K562 (cell line): ENCODE measurements around the gene ST6GALNAC2. TPM values are rescaled to one million over a fixed set of nuclear protein-coding genes. Genes with fewer than 3 reads are reported as not detected.

Experiments
- ATAC-seq: fragments of 200-7000 bp; cut with Tn5 transposase; 3 replicates; pipeline ENCODE4 v1.9.1; 2020; ENCODE audit warnings: moderate library complexity
- BruUV-seq: library from RNA; stranded (reverse); fragments of 400-500 nt; replicated peaks from 2 replicates; lab custom pipeline; 2021; lab: Mats Ljungman, UMichigan
- CTCF ChIA-PET: fragments of 300-600 bp; formaldehyde crosslinking; extraction: SDS; loops from one replicate; lab custom pipeline; 2021; ENCODE audit warnings: low intra/inter-chr PET ratio; lab: Yijun Ruan, JAX
- POLR2A ChIA-PET: fragments of 300-600, 350-650 bp; sonication (Branson Sonifier 250); formaldehyde crosslinking; extraction: SDS; loops from one replicate; lab custom pipeline; 2021; ENCODE audit warnings: antibody characterized with exemption, inconsistent platforms; lab: Yijun Ruan, JAX
- DNase-seq, 4 experiments: peaks; one replicate each; pipeline versions ENCODE4 v3.0.0 to v3.0.0-alpha.2; 2011 to 2018; ENCODE audit warnings: low spot score in 3 of 4, mixed read lengths in 3 of 4; ENCODE audit errors: extremely low read depth in 1 of 4
- FAIRE-seq: peaks from 2 replicates; lab custom pipeline; 2011; peaks lifted over from hg19 to GRCh38; lab: Jason Lieb, UNC
- H2AFZ ChIP-seq: 2 replicates; pipeline ENCODE4 v1.6.0; 2011; ENCODE audit warnings: low read depth, low read length, control low read depth, inconsistent platforms
- H3K27ac ChIP-seq: fragments of 200-600 bp; 3 replicates; pipeline ENCODE4 v1.8.0; 2011; ENCODE audit warnings: low read depth, mild to moderate bottlenecking, control low read depth, inconsistent platforms, low read length, moderate library complexity, mixed read lengths; ENCODE audit errors: extremely low read depth
- H3K27me3 ChIP-seq, 2 experiments: fragments of 300-600 bp in 1 of 2; 2 replicates in 1 of 2; 3 replicates in 1 of 2; pipeline versions ENCODE4 v1.6.0 to v1.8.0; 2011; ENCODE audit warnings: inconsistent platforms in 2 of 2, low read length in 2 of 2, mild to moderate bottlenecking in 1 of 2, mixed read lengths in 1 of 2, moderate library complexity in 1 of 2; ENCODE audit not compliant: control insufficient read depth in 2 of 2, insufficient read depth in 2 of 2
- H3K36me3 ChIP-seq: fragments of 300-600 bp; 3 replicates; pipeline ENCODE4 v1.8.0; 2011; ENCODE audit warnings: mild to moderate bottlenecking, low read length, inconsistent platforms; ENCODE audit not compliant: control insufficient read depth, insufficient read depth
- H3K4me1 ChIP-seq, 2 experiments: fragments of 200-600 bp in 1 of 2; replicated peaks in 1 of 2; 2 replicates in 1 of 2; 3 replicates in 1 of 2; pipeline versions ENCODE4 v1.5.1 to v1.8.0; 2011; ENCODE audit warnings: inconsistent platforms in 2 of 2, low read length in 2 of 2, mild to moderate bottlenecking in 1 of 2, mixed read lengths in 1 of 2, moderate library complexity in 1 of 2; ENCODE audit not compliant: control insufficient read depth in 2 of 2, insufficient read depth in 2 of 2
- H3K4me2 ChIP-seq: 2 replicates; pipeline ENCODE4 v1.6.1; 2011; ENCODE audit warnings: low read length, control low read depth, inconsistent platforms, mixed read lengths; ENCODE audit not compliant: insufficient read depth
- H3K4me3 ChIP-seq: fragments of 200-600 bp; sonication (generic), shearing (Covaris generic); 2 replicates; pipeline ENCODE4 v1.5.1; 2016; ENCODE audit warnings: control low read depth, inconsistent platforms
- H3K79me2 ChIP-seq: fragments of 200-600 bp; 3 replicates; pipeline ENCODE4 v1.8.0; 2011; ENCODE audit warnings: low read length, inconsistent platforms; ENCODE audit not compliant: control insufficient read depth, insufficient read depth
- H3K9ac ChIP-seq, 2 experiments: 2 replicates each; pipeline versions ENCODE4 v1.6.0 to v1.6.1; 2011; ENCODE audit warnings: low read depth in 2 of 2, low read length in 2 of 2, control low read depth in 1 of 2, inconsistent platforms in 1 of 2, mild to moderate bottlenecking in 1 of 2, mixed read lengths in 1 of 2; ENCODE audit not compliant: insufficient read depth in 1 of 2
- H3K9me1 ChIP-seq: one replicate; pipeline ENCODE4 v1.6.0; 2011; ENCODE audit warnings: inconsistent platforms, mild to moderate bottlenecking, low read length, moderate library complexity; ENCODE audit not compliant: control insufficient read depth, insufficient read depth
- H3K9me3 ChIP-seq: replicated peaks from 2 replicates; pipeline ENCODE4 v1.5.1; 2011; ENCODE audit warnings: low read depth, low read length, inconsistent platforms; ENCODE audit not compliant: control insufficient read depth, insufficient read depth
- H4K20me1 ChIP-seq: replicated peaks from 2 replicates; pipeline ENCODE4 v1.6.1; 2011; ENCODE audit warnings: low read length, inconsistent platforms, mixed read lengths; ENCODE audit not compliant: control insufficient read depth, insufficient read depth
- NFIC ChIP-seq: fragments of 450-650 bp; IDR thresholded peaks from 2 replicates; pipeline ENCODE4 v1.6.1; 2017; ENCODE audit warnings: mild to moderate bottlenecking, inconsistent platforms
- THAP12 ChIP-seq: fragments of 250-450 bp; sonication (Bioruptor Pico); IDR thresholded peaks from 2 replicates; pipeline ENCODE4 v1.9.0; 2021; ENCODE audit warnings: mild to moderate bottlenecking, inconsistent platforms
- WGBS: fragments of 100-300 bp; shearing (Covaris generic); methylation state at CpG from one replicate; pipeline ENCODE4 v1.1.6; 2016; ENCODE audit warnings: low coverage, mixed read lengths; ENCODE audit not compliant: insufficient coverage; ENCODE audit errors: missing lambda C conversion rate; 5-methylcytosine and 5-hydroxymethylcytosine counted together
- in situ Hi-C: fragments of 300-500 bp; cut with MboI; formaldehyde crosslinking; loops from 4 replicates; pipeline ENCODE4 v1.15.0; 2018; ENCODE audit warnings: inconsistent platforms, mixed read lengths
- intact Hi-C: fragments of 100-400 bp; cut with micrococcal nuclease; formaldehyde crosslinking; loops from 2 replicates; pipeline ENCODE4 v1.14.2; 2022
- polyA plus RNA-seq, 8 experiments: library from polyadenylated mRNA; depleted of rRNA in 4 of 8; stranded (reverse) in 5 of 8; unstranded in 3 of 8; fragments of >200 nt; fragmentation: Nextera tagmentation in 2 of 8; fragmentation: Illumina TruSeq in 1 of 8; extraction: Ambion mirVana in 2 of 8; extraction: Trizol in 1 of 8; gene quantifications; 2 replicates each; pipeline versions ENCODE4 v1.2.1 to v1.2.3, GENCODE V29; 2011 to 2014; ENCODE audit warnings: inconsistent platforms in 1 of 8, missing spikeins in 1 of 8
- total RNA-seq, 7 experiments: library from RNA; depleted of rRNA in 6 of 7; stranded (reverse); fragments of >200 nt in 6 of 7; fragmentation: Illumina TruSeq in 2 of 7; extraction: Trizol in 2 of 7; gene quantifications; 2 replicates each; pipeline versions ENCODE4 v1.2.1 to v1.2.3, GENCODE V29; 2011 to 2021; ENCODE audit warnings: low replicate concordance in 1 of 7
- TF ChIP-seq, protein P1 (sequence below): sonication (generic); formaldehyde crosslinking; IDR thresholded peaks from 2 replicates; pipeline ENCODE4 v1.8.0; 2022; ENCODE audit warnings: mild to moderate bottlenecking, missing genetic modification reagents
- TF ChIP-seq, protein P2 (sequence below): sonication (generic); formaldehyde crosslinking; IDR thresholded peaks from 2 replicates; pipeline ENCODE4 v1.8.0; 2022; ENCODE audit warnings: mild to moderate bottlenecking, missing genetic modification reagents

ST6GALNAC2 gene
- total and polyA plus RNA-seq, 9 of the 15 experiments (the other 6 are each of a cell fraction or from before 2014, with no cell fraction given), result 0.18 TPM; not detected in 8

- intact Hi-C loops (no loop called here), in situ Hi-C loops (loop anchor here (5.0 kb wide), 2 partner anchors 97 to 157 kb away; no protein-coding TSS in a partner anchor)
- Histone ChIP-seq H3K4me3 (no peak overlapping the region), H3K9ac (peak overlapping the region in 1 of 2 experiments; percentile 77; a peak in 2 of 4 replicates), H3K27me3 (no peaks in the 10 kb centered on the region), H3K36me3 (no peaks in the 10 kb centered on the region), H3K9me1 (no peaks in the 10 kb centered on the region), H3K79me2 (no peaks in the 10 kb centered on the region), H3K27ac (no peak overlapping the region), H3K4me1 (peaks cover 20 to 40% of the 10 kb centered on the region in 2 experiments), H3K4me2 (no peak overlapping the region), H4K20me1 (no peaks in the 10 kb centered on the region), H2AFZ (peak overlapping the region; percentile 28; the same call in 1 of the 2 replicates), H3K9me3 (no peaks in the 10 kb centered on the region)
- ATAC-seq (no peak), FAIRE-seq (no peak), DNase-seq (no peak)
- TF ChIP-seq, protein P1, sequence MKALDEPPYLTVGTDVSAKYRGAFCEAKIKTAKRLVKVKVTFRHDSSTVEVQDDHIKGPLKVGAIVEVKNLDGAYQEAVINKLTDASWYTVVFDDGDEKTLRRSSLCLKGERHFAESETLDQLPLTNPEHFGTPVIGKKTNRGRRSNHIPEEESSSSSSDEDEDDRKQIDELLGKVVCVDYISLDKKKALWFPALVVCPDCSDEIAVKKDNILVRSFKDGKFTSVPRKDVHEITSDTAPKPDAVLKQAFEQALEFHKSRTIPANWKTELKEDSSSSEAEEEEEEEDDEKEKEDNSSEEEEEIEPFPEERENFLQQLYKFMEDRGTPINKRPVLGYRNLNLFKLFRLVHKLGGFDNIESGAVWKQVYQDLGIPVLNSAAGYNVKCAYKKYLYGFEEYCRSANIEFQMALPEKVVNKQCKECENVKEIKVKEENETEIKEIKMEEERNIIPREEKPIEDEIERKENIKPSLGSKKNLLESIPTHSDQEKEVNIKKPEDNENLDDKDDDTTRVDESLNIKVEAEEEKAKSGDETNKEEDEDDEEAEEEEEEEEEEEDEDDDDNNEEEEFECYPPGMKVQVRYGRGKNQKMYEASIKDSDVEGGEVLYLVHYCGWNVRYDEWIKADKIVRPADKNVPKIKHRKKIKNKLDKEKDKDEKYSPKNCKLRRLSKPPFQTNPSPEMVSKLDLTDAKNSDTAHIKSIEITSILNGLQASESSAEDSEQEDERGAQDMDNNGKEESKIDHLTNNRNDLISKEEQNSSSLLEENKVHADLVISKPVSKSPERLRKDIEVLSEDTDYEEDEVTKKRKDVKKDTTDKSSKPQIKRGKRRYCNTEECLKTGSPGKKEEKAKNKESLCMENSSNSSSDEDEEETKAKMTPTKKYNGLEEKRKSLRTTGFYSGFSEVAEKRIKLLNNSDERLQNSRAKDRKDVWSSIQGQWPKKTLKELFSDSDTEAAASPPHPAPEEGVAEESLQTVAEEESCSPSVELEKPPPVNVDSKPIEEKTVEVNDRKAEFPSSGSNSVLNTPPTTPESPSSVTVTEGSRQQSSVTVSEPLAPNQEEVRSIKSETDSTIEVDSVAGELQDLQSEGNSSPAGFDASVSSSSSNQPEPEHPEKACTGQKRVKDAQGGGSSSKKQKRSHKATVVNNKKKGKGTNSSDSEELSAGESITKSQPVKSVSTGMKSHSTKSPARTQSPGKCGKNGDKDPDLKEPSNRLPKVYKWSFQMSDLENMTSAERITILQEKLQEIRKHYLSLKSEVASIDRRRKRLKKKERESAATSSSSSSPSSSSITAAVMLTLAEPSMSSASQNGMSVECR, result no peak
- TF ChIP-seq, protein P2, sequence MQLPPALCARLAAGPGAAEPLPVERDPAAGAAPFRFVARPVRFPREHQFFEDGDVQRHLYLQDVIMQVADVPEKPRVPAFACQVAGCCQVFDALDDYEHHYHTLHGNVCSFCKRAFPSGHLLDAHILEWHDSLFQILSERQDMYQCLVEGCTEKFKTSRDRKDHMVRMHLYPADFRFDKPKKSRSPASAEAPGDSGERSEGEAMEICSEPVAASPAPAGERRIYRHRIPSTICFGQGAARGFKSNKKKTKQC (CRISPR knock-in tag), result no peak
- TF ChIP-seq THAP12 (CRISPR knock-in tag) (no peak), NFIC (0 out of 2 replicates have a peak, but pooled peaks have one; percentile 20)
- no TSS peak for BruUV-seq
- 70% methylated on average over 21 of the region's 25 CpGs for WGBS
- ChIA-PET POLR2A (interaction anchor here (1.0 to 1.2 kb wide), 4 partner anchors 16 to 208 kb away, joined by 3 read pairs; no protein-coding TSS in a partner anchor), CTCF (interaction anchor here (0.6 to 2.4 kb wide), 3 partner anchors 26 to 190 kb away, joined by 3 to 12 read pairs (median 3); no protein-coding TSS in a partner anchor)
Observed at GRCh38 chr17:76524598-76525512, 60.8 kb downstream of the ST6GALNAC2 start.
